Body of pancreas (tissue), 4 donors: ENCODE results near the gene CD207. TPM values are rescaled to one million over a fixed set of nuclear protein-coding genes. Genes with fewer than 3 reads are reported as not detected.
A peak's percentile ranks its signal among the peaks of the same experiment; 100 is the strongest.

Experiments used
- ATAC-seq: fragments of 150-250 bp; one replicate; pipeline ENCODE4 v1.9.1; 2016
- DNase-seq, 4 donors: peaks; one replicate each; pipeline ENCODE4 v3.0.0-alpha.2; 2019
- H3K27ac ChIP-seq, 4 donors: fragments of 200-600 bp; sonication (generic); 1 replicate in 3 of 4; 2 replicates in 1 of 4; pipeline versions ENCODE4 v1.5.1 to v1.6.1; 2016 to 2019; ENCODE audit warnings: mild to moderate bottlenecking in 1 of 4, mixed read lengths in 1 of 4, moderate library complexity in 1 of 4
- H3K27me3 ChIP-seq, 2 donors: fragments of 200-600 bp; sonication (generic); one replicate each; pipeline ENCODE4 v1.6.0; 2016; ENCODE audit warnings: mild to moderate bottlenecking in 1 of 2
- H3K36me3 ChIP-seq, 2 donors: fragments of 200-600 bp; sonication (generic); replicated peaks in 1 of 2; 2 replicates each; pipeline ENCODE4 v1.5.1; 2016; ENCODE audit warnings: low read depth in 2 of 2; ENCODE audit not compliant: insufficient read depth in 1 of 2
- H3K4me1 ChIP-seq: fragments of 200-600 bp; sonication (generic); one replicate; pipeline ENCODE4 v1.6.0; 2016
- H3K4me3 ChIP-seq, 2 donors: fragments of 200-600 bp; sonication (generic); 1 replicate in 1 of 2; 2 replicates in 1 of 2; pipeline ENCODE4 v1.5.1; 2016 to 2019
- H3K9me3 ChIP-seq, 3 donors: fragments of 200-600 bp; sonication (generic); 1 replicate in 2 of 3; 2 replicates in 1 of 3; pipeline ENCODE4 v1.5.1; 2016
- POLR2A ChIP-seq, 3 donors: fragments of 450-650 bp; IDR thresholded peaks; one replicate each; pipeline ENCODE4 v1.6.1; 2016; ENCODE audit warnings: antibody characterized with exemption in 3 of 3, mild to moderate bottlenecking in 2 of 3
- WGBS, 2 donors: methylation state at CpG; one replicate each; pipeline ENCODE4 v1.1.5; 2017; 5-methylcytosine and 5-hydroxymethylcytosine counted together
- intact Hi-C: fragments of 100-400 bp; cut with DNase I; formaldehyde crosslinking; loops from one replicate; pipeline ENCODE4 v1.15.1; 2023
- total RNA-seq, 2 donors: library from RNA; depleted of rRNA; stranded (reverse); fragments of >200 nt; gene quantifications; one replicate each; pipeline ENCODE4 v1.1.0, GENCODE V29; 2016
- TF ChIP-seq, protein P1 (sequence below), 7 experiments: fragments of 450-650 bp in 4 of 7; fragments of 200-600 bp in 3 of 7; sonication (generic) in 3 of 7; IDR thresholded peaks; one replicate each; pipeline ENCODE4 v1.5.1; 2016 to 2019; ENCODE audit warnings: antibody characterized with exemption in 7 of 7

The CD207 gene
- total RNA-seq, 2 donors from 2014 or later: not detected

- H3K9me3 ChIP-seq: no peaks in the 10 kb centered on the region
- WGBS, 2 donors: 75 to 77% methylated on average over 6 of the region's 6 CpGs
- peaks cover 2% of the 10 kb centered on the region for H3K4me1 ChIP-seq
- H3K27me3 ChIP-seq: no peaks in the 10 kb centered on the region
- no peak overlapping the region for H3K4me3 ChIP-seq
- H3K36me3 ChIP-seq: no peaks in the 10 kb centered on the region
- H3K27ac ChIP-seq: no peak overlapping the region
- intact Hi-C loops: no loop called here
- DNase-seq: no peak
- no peak for ATAC-seq
- TF ChIP-seq, protein P1, sequence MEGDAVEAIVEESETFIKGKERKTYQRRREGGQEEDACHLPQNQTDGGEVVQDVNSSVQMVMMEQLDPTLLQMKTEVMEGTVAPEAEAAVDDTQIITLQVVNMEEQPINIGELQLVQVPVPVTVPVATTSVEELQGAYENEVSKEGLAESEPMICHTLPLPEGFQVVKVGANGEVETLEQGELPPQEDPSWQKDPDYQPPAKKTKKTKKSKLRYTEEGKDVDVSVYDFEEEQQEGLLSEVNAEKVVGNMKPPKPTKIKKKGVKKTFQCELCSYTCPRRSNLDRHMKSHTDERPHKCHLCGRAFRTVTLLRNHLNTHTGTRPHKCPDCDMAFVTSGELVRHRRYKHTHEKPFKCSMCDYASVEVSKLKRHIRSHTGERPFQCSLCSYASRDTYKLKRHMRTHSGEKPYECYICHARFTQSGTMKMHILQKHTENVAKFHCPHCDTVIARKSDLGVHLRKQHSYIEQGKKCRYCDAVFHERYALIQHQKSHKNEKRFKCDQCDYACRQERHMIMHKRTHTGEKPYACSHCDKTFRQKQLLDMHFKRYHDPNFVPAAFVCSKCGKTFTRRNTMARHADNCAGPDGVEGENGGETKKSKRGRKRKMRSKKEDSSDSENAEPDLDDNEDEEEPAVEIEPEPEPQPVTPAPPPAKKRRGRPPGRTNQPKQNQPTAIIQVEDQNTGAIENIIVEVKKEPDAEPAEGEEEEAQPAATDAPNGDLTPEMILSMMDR (IDR thresholded peaks at IDR 0.05): no peak
- TF ChIP-seq POLR2A (IDR thresholded peaks at IDR 0.05): no peak
Measured at GRCh38 chr2:70807102-70807827, 28.4 kb downstream of the CD207 start.

DNA sequence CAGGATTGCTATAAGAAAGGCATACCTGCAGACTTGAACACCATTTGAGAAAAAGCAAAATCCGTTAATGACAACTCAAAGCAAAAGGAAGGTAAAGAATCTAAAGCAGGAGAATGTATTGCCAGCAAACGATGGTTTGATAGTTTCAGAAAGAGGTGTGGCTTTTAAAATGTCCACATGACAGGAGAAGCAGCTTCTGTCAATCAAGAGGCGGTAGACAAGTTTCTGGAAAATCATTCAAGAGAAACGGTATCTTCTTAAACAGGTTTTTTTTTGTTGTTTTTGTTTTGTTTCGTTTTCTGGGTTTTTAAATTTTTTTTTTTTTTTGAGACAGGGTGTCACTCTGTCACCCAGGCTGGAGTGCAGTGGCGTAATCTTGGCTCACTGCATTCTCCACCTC lies 29.0 kb downstream of the CD207 start:
- no peaks in the 10 kb centered on the region for H3K9me3 ChIP-seq
- intact Hi-C loops: no loop called here
- H3K27ac ChIP-seq: no peak overlapping the region
- 62 to 67% methylated on average over 6 of the region's 6 CpGs for WGBS, 2 donors
- ATAC-seq (no peak), DNase-seq (no peak)
- H3K4me1 ChIP-seq: peaks cover 9% of the 10 kb centered on the region
- H3K27me3 ChIP-seq: no peaks in the 10 kb centered on the region
- TF ChIP-seq POLR2A (IDR thresholded peaks at IDR 0.05): no peak
- TF ChIP-seq, protein P1 (IDR thresholded peaks at IDR 0.05): no peak
- no peaks in the 10 kb centered on the region for H3K36me3 ChIP-seq
- H3K4me3 ChIP-seq: no peak overlapping the region

- Histone ChIP-seq H3K4me3 (no peak overlapping the region), H3K27me3 (no peaks in the 10 kb centered on the region), H3K27ac (no peak overlapping the region), H3K9me3 (no peaks in the 10 kb centered on the region), H3K36me3 (no peaks in the 10 kb centered on the region), H3K4me1 (peaks cover 15% of the 10 kb centered on the region)
- DNase-seq (no peak), ATAC-seq (no peak)
- TF ChIP-seq POLR2A (IDR thresholded peaks at IDR 0.05): no peak
- TF ChIP-seq, protein P1 (IDR thresholded peaks at IDR 0.05): no peak
- intact Hi-C loops: no loop called here
- WGBS, 2 donors: 73 to 74% methylated on average over 5 of the region's 5 CpGs
Measured at GRCh38 chr2:70806013-70806412, 29.6 kb downstream of the CD207 start.

DNA sequence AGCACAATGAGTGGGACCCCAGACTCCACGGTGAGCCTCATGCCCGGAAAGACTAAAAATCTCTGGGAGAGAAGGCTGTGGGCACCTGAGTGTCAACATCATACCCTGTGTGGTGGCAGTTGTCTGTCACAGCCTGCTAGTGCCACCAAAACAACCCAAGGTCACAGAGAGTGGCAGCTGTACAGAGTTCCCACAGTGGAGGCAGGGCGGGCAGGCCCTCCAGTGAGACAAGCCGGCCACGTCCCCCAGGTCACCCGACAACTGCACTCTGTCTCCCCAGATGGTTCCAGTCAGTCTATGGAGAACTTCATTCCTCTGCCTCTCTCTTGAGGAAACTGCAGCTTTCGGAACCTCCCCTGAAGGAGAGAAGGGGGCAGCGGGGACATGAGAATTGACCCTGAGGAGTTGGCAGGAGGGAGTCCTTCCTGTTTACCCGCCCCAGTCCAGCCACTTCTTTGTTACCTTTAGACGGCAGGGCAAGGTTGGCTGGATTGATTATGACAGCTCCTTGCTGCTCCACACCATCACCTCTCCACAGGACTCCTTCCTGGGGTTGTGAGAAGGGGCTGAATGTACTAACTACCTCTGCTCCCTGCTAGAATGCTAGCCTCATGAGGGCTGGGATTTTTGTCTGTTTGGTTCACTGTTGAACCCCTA lies 33.9 kb downstream of the CD207 start:
- Histone ChIP-seq H3K9me3 (no peaks in the 10 kb centered on the region), H3K27ac (peak overlapping the region in 3 of 4 donors; percentile 38 to 57 (median 48)), H3K4me1 (peaks cover 17% of the 10 kb centered on the region), H3K36me3 (no peaks in the 10 kb centered on the region), H3K4me3 (no peak overlapping the region), H3K27me3 (no peaks in the 10 kb centered on the region)
- no peak for TF ChIP-seq POLR2A (IDR thresholded peaks at IDR 0.05)
- TF ChIP-seq, protein P1 (IDR thresholded peaks at IDR 0.05): no peak
- ATAC-seq: peak; percentile 79
- WGBS, 2 donors: 28 to 36% methylated on average over 5 to 10 of the region's 10 CpGs
- DNase-seq: peak; percentile 44 to 76 (median 53)
- intact Hi-C loops: no loop called here
